CD4-positive, alpha-beta T cell treated with Interleukin-1 beta for 1 hour (primary cell): ENCODE data around the gene MPDU1.
A peak's percentile ranks its signal among the peaks of the same experiment; 100 is the strongest.

Experiments
- DNase-seq, 2 donors: peaks; one replicate each; pipeline ENCODE4 v3.0.0-alpha.2; 2020 to 2022

MPDU1 gene

DNA sequence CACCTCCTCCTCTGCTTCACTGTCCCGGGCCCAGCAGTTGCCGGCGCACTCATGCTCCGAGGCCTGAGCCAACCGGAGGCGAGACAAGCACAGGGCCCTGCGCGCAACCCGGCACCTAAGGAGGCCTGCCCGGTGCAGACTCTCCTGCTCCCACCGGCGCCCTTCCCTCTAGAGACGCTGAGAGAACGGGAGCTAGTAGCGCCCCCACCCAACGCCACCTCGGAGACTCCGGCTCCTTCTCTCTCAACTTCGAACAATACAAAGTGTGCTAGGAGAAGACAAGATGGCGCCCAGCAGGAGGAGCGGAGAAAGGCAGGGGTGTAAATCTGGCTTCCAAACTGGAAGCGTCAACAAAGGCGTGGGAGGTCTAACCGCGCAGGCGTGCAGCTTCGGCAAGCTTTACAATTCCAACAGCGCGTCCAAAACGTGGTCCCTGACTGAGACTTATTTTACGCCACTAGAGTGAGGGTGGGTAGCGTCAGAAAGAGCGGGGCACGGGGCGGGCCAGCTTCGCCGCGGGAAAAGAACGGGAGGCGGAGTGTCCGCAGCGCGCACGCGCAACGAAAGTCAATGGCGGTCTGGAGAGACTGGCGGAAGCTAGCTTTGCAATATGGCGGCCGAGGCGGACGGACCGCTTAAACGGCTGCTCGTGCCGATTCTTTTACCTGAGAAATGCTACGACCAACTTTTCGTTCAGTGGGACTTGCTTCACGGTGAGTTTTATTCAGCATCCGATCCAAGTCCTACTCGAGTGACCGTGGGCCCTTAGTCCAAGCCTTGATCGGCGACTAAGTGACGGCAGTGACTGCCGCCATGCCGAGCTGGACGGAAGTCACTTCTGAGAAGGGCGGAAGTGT, at the start of gene MPDU1:
TSS of gene MPDU1 (plus strand) at position 600 of the 857 bp plus-strand sequence. CDS start at position 611, 11 bp downstream.
- DNase-seq, result peak; percentile 96

DNA sequence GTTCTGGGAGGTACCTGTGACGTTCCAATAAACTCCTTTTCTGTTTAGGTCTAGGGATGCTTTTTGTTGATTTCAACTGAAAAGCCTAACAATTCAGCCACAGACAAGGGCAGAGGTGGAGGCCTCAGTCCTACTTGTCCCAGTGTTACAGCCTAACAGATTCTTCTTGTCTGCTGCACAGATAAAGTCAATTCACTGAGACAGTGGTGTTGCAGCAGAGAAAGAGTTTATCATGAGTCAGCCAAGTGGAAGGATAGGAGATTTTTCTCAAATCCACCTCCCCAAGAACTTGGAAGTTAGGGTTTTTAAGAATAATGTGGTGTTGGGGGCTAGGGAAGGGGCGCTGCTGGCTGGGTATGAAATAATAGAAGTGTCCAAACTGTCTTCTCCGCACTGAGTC, 45.6 kb upstream of the MPDU1 start:
- DNase-seq, result no peak

DNA sequence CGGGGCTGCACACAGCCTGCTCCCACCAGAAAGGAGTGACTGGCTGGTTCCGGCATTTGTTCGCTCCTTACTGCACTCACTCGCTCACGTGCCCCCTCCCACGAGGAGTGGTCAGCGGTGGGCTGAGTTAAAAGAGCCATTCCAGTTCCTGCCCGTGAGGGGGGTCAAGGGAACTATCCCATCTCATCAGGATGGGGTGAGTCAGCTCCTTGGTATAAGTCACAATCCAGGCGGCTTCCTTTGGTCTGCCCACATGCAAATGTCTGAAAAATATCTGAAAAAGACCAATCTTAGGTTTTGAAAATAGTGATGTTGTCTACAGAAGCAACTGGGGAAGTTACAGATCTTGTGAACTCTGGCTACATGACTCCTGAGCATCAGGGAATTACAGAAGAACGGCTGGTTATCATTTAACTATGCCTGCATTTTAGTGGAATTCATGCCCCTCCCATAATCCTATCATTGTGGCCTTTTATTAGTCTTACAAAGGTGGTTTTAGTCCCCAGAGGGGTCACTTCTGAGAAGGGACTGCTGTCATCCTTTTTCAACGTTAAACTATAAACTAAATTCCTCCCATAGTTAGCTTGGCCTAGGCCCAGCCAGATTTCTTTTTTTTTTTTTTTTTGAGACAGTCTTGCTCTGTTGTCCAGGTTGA, 44.6 kb upstream of the MPDU1 start:
- no peak for DNase-seq

DNA sequence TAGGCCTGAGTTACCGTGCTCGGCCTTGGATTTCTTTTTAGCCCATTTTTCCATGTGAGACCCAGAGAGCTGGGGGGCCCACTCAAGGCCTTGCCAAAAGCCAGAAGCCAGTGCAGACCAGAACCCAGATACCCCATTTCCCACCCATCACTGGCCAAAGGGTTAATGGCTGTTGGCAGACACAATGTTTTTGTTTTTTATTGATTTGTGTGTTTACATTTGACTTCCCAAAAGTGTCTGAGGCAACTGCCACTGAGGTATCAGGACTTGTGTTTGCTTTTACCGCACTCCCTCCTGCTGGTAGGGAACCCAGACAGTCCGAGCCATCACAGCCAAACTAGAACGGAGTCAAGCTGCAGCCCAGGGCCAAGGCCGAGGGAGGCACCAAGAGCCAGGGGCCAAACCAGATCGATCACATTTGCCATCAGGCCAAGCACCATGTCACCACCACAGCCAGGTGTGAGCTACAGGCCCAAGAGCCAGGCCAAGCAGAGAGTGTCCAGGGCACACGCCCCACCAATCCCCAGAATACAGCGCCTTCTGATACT, 42.5 kb upstream of the MPDU1 start:
- DNase-seq, result no peak

DNA sequence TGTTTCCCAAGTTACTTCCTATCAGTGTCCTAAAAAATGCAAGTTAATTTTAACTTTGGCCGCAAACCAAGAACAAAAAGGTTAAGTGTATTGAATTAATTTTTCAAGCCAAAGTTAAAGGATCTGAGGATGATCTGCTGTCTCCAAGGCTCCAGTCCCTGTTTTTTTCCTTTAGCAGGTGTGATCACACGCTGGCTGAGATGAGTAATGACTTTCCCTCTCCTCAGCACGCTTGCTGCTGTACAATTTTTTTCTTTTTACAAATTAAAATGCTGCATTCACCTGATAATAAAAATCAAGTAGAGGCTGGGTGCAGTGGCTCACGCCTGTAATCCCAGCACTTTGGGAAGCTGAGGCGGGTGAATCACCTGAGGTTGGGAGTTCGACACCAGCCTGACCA, 38.7 kb upstream of the MPDU1 start:
- DNase-seq, result no peak

DNA sequence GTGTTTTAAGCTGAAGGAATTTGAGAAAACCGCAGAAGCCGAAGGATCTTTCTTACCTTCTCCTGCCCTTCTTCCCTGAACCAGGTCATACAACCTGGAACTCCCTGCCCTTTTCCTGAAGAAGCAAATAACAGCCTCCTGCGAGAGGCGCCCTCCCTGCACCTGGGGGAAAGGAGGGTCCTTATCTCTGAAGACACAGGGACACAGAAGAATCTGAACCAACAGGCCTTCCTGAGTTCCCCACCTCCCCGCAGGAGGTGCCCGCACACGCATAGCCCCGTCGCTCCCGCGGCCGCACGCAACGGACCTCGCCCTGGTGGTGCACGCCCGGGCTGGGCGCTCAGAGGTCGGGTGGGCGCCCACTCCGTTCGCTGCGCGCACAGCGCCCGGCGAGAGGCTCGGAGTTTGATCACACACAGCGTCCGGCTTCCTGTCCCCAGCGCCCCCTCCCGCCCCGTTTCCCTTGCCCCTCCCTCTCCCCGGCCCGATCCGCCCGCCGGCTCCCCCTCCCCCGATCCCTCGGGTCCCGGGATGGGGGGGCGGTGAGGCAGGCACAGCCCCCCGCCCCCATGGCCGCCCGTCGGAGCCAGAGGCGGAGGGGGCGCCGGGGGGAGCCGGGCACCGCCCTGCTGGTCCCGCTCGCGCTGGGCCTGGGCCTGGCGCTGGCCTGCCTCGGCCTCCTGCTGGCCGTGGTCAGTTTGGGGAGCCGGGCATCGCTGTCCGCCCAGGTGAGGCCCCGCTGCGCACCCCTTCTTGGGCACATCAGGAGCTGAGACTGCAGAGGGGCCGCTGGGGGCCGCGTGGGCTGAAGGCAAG, 34.9 kb upstream of the MPDU1 start, which contains the start of gene TNFSF12:
TSS of gene TNFSF12 (plus strand) at position 474 of the 816 bp plus-strand sequence. CDS start at position 570, 96 bp downstream.
- peak; percentile 49 to 59 for DNase-seq

DNA sequence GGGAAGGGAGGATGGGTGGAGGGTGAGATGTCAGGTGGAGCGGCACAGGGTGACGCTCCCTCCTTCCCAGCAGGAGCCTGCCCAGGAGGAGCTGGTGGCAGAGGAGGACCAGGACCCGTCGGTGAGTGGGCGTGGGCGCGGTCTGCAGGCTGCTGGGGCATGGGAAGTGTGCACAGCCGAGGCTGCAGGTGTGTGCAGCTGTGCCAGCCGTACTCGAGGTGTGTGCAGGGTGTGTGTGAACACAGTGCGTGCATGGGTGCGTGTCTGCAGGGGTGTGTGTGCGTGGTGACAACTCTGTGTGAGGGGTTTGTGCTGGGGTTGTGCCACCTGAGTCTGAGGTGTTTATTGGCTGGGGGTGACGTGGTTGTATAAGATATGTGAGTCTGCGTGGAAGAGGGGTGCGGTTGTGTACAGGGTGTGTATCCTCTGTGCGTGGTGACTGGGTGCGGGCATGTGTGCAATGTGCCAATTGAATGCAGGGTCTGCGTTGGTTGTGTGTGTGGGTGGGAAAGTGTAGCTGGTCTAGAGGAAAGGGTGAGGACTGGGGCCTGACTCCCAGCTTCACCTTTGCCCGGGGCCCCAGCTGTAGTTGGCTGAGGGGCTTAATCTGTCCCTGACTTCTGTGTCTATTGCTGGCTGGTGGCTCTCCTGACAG, 34.1 kb upstream of the MPDU1 start:
- peak; percentile 28 to 41 for DNase-seq

DNA sequence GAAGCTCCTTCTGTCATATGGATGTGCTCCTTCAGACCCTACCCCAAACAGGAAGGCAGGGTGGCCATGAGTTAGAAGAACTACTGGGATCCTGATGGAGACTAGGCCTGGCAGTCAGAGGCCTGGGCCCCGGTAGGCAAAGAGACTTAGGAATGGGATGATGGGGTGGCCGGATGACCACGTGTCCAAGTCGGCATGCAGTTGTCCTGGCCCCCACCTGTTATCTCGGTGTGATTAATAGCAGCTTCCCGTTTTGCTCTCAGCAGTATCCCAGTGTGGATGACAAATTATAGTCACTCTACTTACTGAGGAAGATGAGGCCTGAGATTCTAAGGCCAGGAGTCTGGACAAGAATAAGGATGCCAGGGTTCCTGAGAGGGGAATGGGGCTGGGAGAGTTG, 33.3 kb upstream of the MPDU1 start:
- no peak for DNase-seq

DNA sequence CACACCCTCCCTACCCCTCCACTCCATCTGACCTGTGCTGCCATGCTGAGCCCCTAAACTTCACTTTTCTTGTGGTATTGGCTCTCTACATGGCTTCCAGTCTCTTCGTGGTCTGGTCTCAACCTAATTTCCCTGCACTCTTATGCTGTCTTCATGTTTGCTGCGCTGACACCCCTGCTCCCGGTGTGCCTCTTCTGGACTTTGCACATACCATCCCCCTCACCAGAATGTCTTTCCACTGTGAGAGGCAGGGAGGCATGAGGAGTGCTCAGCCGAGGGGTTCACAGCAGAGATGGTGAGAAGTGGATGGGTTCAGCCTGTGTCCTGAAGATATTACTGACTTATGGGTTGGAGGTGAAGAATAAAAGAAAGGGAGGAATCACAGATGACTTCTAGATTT, 32.3 kb upstream of the MPDU1 start:
- DNase-seq, result no peak

DNA sequence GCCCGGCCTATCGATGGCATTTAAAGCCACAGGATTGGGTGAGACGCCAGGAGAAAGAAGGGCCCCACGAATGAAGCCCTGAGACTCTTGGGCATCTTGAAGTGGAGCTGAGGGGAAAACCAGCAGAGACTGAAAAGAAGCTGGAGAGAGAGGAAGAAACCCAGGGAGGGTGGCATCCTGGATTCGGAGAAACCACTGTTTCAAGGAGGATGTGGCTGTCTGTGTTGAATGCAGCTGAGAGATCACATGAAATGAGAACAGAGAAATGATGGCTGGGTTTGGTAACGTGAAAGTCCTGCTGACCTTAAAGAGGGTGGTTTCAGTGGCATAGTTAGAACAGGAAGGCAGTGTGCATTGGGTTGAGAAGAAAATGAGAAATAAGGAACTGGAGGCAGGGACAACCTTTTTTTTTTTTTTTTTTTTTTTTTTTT, 31.0 kb upstream of the MPDU1 start:
- peak; percentile 42 to 54 for DNase-seq

DNA sequence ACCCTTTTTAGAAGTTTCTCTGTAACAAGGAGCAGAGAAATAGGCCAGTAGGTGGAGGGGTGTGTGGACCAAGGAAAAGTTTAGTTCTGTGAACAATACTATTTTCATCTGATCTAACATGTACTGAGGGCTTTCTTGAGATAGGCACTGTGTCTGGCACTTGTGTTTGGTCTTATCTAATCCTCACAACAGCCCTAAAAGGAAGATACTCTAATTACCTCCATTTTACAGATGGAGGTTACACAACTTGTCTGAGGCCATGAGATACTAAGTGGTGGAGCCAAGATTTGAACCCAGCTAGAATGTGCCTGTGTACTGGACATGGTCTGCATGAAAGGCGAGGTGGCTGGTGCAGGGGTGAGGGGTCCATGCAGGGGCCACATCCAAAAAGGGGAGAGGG, 30.3 kb upstream of the MPDU1 start:
- DNase-seq, result no peak

DNA sequence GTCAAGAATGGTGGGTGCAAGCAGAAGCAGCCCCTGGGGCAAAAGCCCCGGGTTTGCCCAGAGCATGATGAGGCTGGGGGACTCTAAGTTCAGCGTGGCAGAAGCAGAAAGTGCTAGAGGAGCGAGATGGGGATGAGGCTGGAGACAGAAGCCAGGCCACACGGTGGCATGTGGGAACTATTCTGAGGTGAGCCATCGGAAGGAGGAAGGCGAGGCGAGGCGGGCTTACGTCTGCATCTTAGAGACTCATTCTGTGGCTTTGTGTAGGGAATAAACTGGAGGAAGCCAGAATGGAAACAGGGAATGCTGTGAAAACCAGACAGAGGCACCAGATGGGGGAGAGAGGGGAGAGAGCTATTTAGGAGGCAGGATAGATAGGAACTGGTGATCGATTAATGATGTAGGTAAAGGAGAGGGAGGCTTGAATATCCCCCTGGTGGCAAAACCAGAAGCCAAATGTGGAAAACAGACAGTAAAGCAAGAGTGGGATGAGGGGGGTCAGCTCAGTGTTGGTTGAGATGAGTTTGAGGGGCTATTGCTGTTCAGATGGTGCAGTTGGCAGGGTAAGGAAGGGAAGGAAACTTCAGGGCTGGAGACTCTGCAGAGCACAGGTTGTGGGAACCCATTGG, 28.2 kb upstream of the MPDU1 start:
- no peak for DNase-seq

DNA sequence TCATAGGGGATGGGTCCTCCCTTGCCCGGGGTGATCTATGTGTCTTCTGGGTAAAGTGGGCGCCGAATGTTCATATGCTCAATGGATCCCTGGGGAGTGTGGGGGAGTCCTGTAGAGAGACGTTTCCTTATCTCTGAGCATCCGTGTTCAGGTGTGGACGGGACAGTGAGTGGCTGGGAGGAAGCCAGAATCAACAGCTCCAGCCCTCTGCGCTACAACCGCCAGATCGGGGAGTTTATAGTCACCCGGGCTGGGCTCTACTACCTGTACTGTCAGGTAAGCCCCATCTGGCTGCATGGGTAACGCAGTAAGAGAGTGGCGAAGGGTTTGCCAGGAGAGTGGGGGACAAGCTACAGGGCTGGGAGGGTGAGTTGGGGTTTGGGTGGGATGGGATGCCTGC, 27.0 kb upstream of the MPDU1 start:
- DNase-seq, result no peak

DNA sequence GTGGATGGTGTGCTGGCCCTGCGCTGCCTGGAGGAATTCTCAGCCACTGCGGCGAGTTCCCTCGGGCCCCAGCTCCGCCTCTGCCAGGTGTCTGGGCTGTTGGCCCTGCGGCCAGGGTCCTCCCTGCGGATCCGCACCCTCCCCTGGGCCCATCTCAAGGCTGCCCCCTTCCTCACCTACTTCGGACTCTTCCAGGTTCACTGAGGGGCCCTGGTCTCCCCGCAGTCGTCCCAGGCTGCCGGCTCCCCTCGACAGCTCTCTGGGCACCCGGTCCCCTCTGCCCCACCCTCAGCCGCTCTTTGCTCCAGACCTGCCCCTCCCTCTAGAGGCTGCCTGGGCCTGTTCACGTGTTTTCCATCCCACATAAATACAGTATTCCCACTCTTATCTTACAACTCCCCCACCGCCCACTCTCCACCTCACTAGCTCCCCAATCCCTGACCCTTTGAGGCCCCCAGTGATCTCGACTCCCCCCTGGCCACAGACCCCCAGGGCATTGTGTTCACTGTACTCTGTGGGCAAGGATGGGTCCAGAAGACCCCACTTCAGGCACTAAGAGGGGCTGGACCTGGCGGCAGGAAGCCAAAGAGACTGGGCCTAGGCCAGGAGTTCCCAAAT, 26.4 kb upstream of the MPDU1 start:
- no peak for DNase-seq

DNA sequence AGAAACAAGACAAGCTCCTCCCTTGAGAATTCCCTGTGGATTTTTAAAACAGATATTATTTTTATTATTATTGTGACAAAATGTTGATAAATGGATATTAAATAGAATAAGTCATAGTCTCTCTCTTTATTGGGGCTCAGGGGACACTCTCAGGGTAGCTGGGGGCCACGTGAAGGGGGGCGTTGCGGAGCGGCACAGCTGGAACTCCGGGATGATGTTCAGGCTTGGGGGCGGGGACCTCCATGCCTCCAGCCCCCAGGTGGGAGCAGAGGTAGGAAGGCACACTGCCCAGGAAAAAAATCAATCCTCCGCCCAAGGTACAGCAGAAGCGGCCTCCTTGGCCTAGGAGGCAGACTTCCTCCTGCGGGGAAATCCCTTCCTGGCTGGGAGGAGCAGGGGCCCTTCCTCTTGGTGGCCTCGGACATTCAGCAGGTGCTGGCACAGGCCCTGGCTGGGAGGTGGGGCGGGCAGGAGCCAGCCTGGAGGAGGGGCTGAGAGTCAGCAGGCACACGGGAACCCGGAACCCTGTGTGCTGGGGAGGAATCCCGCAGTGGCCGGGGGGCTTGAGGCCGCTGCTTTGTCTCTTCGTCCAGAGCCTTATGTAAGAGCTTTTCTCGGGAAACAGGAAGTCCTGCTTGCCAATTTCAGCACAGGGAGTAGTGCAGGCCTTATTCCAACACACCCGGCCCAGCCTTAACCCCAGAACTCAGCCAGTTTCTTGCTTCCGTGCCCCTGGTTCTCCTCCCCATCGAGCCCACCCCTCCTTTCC, 25.7 kb upstream of the MPDU1 start:
- DNase-seq, result peak in 1 of 2 donors; percentile 67

DNA sequence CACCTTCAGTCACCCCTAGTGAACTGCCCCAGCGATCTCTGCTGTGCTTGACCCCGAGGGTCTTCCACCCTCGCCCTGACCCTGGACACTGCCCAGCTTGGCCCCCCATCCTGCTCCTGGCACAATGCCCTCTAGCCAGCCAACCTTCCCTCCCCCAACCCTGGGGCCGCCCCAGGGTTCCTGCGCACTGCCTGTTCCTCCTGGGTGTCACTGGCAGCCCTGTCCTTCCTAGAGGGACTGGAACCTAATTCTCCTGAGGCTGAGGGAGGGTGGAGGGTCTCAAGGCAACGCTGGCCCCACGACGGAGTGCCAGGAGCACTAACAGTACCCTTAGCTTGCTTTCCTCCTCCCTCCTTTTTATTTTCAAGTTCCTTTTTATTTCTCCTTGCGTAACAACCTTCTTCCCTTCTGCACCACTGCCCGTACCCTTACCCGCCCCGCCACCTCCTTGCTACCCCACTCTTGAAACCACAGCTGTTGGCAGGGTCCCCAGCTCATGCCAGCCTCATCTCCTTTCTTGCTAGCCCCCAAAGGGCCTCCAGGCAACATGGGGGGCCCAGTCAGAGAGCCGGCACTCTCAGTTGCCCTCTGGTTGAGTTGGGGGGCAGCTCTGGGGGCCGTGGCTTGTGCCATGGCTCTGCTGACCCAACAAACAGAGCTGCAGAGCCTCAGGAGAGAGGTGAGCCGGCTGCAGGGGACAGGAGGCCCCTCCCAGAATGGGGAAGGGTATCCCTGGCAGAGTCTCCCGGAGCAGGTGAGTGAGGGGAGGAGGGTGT, 24.9 kb upstream of the MPDU1 start, which contains the start of gene TNFSF13:
TSS of gene TNFSF13 (plus strand) at position 207 of the 776 bp plus-strand sequence. CDS start at position 497, 290 bp downstream.
- DNase-seq, result no peak

DNA sequence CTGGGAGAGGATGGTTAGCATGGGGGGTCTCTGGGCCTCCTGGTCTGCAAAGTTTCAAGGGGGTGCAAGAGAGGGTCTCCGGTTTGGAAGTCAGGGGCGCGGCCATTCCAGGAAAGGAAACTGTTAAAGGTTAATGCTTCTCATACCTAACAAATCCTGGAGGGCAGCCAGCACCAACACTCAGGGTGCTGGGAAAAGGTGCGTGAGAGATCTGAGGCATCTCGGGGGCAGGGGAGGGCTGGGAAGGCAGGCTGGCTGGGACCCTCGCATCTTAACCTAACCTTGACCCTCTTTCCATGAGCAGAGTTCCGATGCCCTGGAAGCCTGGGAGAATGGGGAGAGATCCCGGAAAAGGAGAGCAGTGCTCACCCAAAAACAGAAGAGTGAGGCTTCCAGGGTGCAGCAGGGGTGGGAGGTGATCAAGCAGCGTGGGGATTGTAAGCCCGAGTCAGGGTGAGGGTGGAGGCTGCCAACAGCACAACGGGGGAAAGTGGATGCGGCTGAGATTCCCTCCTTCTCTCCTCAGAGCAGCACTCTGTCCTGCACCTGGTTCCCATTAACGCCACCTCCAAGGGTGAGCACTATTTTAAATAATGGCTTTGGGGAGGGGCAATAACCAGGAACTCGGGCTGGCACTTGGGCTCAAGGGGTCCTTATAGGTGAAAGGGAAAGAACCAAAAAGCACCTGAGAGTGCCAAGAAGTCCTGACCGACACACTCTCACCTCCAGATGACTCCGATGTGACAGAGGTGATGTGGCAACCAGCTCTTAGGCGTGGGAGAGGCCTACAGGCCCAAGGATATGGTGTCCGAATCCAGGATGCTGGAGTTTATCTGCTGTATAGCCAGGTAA, 24.1 kb upstream of the MPDU1 start:
- DNase-seq, result no peak

DNA sequence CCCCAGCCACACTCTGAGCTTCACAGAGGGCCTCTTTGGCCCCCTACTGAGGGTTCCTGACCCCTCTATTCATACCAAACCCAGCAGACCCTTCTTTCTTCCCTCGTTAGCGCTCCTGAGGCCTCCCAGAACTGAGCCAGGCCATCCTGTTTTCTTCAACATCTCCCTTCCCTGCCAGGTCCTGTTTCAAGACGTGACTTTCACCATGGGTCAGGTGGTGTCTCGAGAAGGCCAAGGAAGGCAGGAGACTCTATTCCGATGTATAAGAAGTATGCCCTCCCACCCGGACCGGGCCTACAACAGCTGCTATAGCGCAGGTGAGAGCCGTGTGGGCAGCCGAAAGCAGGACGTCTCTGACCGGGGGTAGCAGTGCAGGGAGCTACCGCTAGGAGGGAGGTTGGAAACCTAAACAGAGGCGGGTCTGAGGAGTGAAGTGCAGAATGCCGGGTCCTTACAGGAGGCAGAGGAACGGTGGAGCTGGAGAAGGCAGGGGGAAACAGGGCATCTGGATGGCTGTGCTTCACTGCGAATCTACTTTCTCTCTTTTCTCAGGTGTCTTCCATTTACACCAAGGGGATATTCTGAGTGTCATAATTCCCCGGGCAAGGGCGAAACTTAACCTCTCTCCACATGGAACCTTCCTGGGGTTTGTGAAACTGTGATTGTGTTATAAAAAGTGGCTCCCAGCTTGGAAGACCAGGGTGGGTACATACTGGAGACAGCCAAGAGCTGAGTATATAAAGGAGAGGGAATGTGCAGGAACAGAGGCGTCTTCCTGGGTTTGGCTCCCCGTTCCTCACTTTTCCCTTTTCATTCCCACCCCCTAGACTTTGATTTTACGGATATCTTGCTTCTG, 23.3 kb upstream of the MPDU1 start:
- peak; percentile 57 to 58 for DNase-seq
